ENCODE measurements around the gene KCNH2. TPM values are rescaled to one million over a fixed set of nuclear protein-coding genes. Genes with fewer than 3 reads are reported as not detected.

Gene KCNH2
- total RNA-seq, 1 donor from 2014 or later: 2.4 TPM

DNA sequence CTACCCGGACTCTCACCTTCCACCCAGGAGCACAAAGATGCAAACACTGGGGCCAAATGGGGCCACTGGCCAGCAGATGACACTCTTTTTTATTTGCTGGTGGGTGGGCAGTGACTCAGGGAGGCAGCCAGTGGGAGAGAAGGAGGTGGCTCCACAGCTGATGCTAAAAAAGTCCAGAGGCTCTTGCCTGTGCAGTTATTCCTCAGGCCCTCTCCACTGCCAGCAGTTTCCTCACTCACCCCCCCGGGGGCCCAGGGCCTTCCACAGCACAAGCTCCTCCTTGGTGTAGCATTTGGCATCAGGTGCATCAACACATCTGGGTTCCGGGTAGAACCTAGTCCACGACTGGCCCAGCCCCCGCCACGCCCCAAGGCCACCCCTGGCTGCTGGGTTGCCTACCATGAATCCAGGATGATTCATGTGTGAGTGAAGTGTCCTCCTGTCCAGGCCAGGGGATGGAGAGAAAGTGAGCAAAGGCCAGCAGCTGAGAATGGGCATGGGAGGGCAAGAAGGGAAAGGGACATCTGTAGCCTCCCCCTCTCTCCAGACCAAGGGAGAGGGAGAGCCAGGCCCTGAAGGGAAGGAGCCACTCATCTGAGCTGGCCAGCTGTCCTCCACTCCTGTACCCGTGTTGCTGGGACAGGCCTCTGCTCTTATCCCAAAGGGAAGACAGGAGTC, 1.7 kb upstream of the KCNH2 start:
- TF ChIP-seq, protein P1, sequence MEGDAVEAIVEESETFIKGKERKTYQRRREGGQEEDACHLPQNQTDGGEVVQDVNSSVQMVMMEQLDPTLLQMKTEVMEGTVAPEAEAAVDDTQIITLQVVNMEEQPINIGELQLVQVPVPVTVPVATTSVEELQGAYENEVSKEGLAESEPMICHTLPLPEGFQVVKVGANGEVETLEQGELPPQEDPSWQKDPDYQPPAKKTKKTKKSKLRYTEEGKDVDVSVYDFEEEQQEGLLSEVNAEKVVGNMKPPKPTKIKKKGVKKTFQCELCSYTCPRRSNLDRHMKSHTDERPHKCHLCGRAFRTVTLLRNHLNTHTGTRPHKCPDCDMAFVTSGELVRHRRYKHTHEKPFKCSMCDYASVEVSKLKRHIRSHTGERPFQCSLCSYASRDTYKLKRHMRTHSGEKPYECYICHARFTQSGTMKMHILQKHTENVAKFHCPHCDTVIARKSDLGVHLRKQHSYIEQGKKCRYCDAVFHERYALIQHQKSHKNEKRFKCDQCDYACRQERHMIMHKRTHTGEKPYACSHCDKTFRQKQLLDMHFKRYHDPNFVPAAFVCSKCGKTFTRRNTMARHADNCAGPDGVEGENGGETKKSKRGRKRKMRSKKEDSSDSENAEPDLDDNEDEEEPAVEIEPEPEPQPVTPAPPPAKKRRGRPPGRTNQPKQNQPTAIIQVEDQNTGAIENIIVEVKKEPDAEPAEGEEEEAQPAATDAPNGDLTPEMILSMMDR (IDR thresholded peaks at IDR 0.05): no peak
- H3K27ac ChIP-seq: no peak overlapping the region
- ATAC-seq (no peak), DNase-seq (no peak)
- H3K4me3 ChIP-seq: no peak overlapping the region
- H3K27me3 ChIP-seq (ENCODE audit: low read depth): peaks cover 69% of the 10 kb centered on the region
- no peaks in the 10 kb centered on the region for H3K9me3 ChIP-seq
- no peaks in the 10 kb centered on the region for H3K36me3 ChIP-seq
- H3K4me1 ChIP-seq: peaks cover 13% of the 10 kb centered on the region
- intact Hi-C loops (cut with DNase I): no loop called here

DNA sequence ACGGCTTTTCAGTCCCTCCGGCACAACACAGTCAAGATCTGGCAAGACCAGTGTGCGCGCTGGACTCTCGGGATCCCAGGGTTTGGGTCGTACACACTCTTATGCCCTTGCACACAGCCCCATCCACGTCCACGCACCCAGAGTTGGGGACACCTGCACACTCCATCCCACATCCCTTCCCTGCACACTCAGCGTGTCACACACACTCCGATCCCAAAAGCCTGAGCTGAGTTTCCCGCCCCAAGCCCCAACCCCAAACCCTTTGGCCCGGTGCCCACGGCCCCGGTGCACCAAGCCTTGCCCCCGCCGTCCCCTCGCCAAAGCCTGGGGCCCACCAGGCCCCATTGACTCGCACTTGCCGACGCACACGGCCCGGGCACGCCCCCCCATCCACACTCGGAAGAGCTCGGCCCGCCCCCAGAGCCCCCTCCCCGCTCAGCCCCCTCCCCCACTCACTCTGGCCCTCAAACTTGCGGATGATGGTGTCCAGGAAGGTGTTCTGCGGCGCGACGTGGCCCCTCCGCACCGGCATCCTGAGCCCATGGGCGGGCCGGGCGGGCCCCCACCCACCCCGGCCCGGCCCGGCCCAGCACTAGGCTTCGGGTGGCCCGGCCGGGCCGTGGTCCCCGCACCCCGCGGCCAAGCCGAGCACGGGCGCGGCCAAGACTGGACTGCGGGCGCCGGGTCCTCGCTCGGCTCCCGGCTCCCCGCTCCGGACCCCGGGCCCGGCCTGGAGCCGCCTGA, 567 bp downstream of the KCNH2 start:
- H3K4me1 ChIP-seq: peaks cover 13% of the 10 kb centered on the region
- H3K4me3 ChIP-seq: peak overlapping the region; percentile 21
- no peaks in the 10 kb centered on the region for H3K36me3 ChIP-seq
- intact Hi-C loops (cut with DNase I): no loop called here
- no peak overlapping the region for H3K27ac ChIP-seq
- DNase-seq (no peak), ATAC-seq (no peak)
- TF ChIP-seq, protein P1 (IDR thresholded peaks at IDR 0.05): no peak
- no peaks in the 10 kb centered on the region for H3K9me3 ChIP-seq
- peaks cover 84% of the 10 kb centered on the region for H3K27me3 ChIP-seq (ENCODE audit: low read depth)

DNA sequence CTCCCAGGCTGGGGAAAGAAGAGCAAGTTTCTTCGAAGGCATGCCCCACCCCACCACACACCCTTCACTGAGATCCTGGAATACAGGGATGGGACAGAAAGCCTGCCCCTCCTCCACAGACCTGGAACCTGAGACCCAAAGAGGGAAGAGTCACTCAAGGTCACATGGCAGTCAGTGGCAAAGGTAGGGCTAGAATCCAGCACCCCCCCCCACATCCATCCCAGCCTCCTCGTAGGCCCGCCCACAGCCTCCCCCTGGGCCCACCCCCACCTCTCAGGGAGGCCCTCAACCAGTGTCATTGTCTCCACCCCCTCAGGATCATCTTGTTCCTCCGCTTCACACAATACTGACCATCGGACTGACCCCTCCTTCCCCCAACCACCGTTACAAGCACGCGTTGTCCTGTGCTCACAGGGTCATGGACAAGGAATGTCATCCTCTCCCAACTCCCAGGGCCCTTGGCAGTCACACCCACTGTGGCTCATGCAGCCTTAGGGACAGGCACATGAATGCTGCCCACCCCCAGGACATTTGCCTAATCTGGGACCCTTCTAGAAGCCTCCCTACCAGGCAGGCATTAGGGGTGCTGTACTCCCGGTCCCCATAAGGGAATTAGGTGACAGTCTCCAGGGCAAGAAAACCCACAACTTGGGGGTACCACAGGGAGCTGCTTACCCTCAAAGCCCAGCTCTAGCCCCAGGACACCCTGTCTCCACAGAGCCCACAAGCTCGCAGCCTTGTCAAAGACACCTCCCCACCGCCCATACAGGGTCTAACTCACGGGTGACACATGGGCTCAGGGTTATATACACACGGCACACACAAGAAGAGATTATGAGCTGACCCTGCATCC, 1.4 kb downstream of the KCNH2 start:
- no peak overlapping the region for H3K27ac ChIP-seq
- H3K4me1 ChIP-seq: peaks cover 13% of the 10 kb centered on the region
- H3K27me3 ChIP-seq (ENCODE audit: low read depth): peaks cover 76% of the 10 kb centered on the region
- TF ChIP-seq, protein P1 (IDR thresholded peaks at IDR 0.05): no peak
- no peaks in the 10 kb centered on the region for H3K9me3 ChIP-seq
- H3K4me3 ChIP-seq: peak overlapping the region; percentile 21
- DNase-seq (no peak), ATAC-seq (no peak)
- no peaks in the 10 kb centered on the region for H3K36me3 ChIP-seq
- intact Hi-C loops (cut with DNase I): no loop called here

DNA sequence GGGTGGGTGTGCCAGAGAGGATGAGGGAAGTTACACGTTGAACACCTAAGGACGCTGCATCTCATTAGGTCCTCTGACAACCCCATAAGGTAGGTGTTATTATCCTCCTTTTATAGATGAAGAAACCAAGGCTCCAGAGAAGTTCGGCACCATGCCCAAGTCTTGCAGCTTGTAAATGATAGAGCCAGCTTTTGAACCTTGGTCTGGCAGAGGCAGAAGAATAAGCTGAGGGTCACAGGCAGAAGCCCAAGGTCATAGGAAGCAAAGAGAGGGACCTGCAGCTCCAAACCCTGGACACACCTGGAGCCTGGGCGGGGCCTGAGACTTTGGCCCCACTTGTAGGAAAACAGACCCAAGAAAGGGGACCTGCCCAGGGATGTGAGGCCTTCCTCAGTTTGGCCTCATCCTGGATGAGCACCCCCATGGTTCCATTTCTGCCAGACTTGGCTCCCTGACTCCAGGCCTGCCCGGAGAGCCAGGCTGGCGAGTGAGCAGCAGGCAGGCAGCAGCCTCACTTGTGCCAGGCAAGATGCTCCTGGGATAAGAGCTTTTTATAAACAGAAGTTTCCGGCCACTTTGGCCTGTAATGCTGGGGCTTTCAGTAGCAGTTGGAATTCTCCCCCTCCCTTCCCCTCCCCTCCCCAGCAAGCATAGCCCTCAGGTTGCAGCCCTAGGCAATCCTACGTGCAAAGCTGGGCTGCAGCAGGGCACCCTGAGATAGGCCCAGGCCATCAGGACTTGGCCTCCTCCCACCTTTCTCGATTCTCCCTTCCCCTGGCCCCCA, 2.4 kb downstream of the KCNH2 start:
- ATAC-seq: no peak
- no peak overlapping the region for H3K27ac ChIP-seq
- no peak for DNase-seq
- TF ChIP-seq, protein P1 (IDR thresholded peaks at IDR 0.05): no peak
- peaks cover 66% of the 10 kb centered on the region for H3K27me3 ChIP-seq (ENCODE audit: low read depth)
- H3K9me3 ChIP-seq: no peaks in the 10 kb centered on the region
- peak overlapping the region; percentile 54 for H3K4me3 ChIP-seq
- intact Hi-C loops (cut with DNase I): no loop called here
- H3K4me1 ChIP-seq: peaks cover 13% of the 10 kb centered on the region
- no peaks in the 10 kb centered on the region for H3K36me3 ChIP-seq
